Measurements from ENCODE around the gene CLPSL1.

GRCh38 chr6:35796236-35796635 is 15.4 kb downstream of the CLPSL1 start:
- TF ChIP-seq CTCF (conservative IDR thresholded peaks at IDR 0.05 in 1 of 2, IDR thresholded peaks at IDR 0.05 in 1 of 2; ENCODE audit: low read depth in 1 of 2, low read length in 2 of 2) (no peak), EZH2 (IDR thresholded peaks at IDR 0.05; ENCODE audit: low read length, missing control alignments) (no peak)

All from fibroblast of lung (primary cell).